Retinal pigment epithelial cell (primary cell): ENCODE measurements around the gene STRIT1.

ENCODE experiments used
- DNase-seq: peaks from one replicate; pipeline ENCODE4 v3.0.0-alpha.2; 2010; ENCODE audit warnings: low read depth
- H3K4me3 ChIP-seq: 2 replicates; pipeline ENCODE4 v1.5.1; 2011; ENCODE audit warnings: mild to moderate bottlenecking, low read length, control low read depth, moderate library complexity
- CTCF ChIP-seq: conservative IDR thresholded peaks from 2 replicates; pipeline ENCODE4 v1.5.1; 2011; ENCODE audit warnings: low read depth, low read length, control low read depth, inconsistent platforms

Gene STRIT1

GRCh38 chr3:155316426-155316825 lies 22.9 kb upstream of the STRIT1 start:
- no peak for DNase-seq
- no peak for TF ChIP-seq CTCF
- H3K4me3 ChIP-seq, result no peak overlapping the region

GRCh38 chr3:155313916-155314315 lies 20.4 kb upstream of the STRIT1 start:
- no peak for DNase-seq
- no peak overlapping the region for H3K4me3 ChIP-seq
- no peak for TF ChIP-seq CTCF

DNA sequence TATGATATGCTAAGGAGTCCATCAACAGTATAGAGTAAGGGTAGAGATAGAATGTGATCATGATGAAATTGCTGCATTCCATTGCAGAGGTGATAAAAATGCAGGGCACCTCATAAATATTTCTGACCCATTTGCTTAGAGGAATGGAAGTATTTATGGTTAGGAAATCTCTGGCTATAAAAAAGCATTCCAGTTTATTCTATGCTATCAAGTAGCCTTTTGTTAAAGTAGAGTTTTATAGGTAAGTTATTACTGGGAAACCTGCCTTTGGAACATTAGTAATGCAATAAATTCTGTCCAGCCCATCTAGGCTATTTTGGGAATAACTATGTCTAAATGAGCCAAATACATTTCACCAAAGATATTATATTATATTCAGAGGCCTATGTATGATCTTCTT lies 19.8 kb upstream of the STRIT1 start:
- no peak for DNase-seq
- no peak for TF ChIP-seq CTCF
- no peak overlapping the region for H3K4me3 ChIP-seq

GRCh38 chr3:155312781-155313180 lies 19.3 kb upstream of the STRIT1 start:
- H3K4me3 ChIP-seq, result no peak overlapping the region
- no peak for TF ChIP-seq CTCF
- DNase-seq, result no peak

GRCh38 chr3:155309581-155309980 lies 16.1 kb upstream of the STRIT1 start:
- H3K4me3 ChIP-seq, result no peak overlapping the region
- no peak for TF ChIP-seq CTCF
- no peak for DNase-seq

DNA sequence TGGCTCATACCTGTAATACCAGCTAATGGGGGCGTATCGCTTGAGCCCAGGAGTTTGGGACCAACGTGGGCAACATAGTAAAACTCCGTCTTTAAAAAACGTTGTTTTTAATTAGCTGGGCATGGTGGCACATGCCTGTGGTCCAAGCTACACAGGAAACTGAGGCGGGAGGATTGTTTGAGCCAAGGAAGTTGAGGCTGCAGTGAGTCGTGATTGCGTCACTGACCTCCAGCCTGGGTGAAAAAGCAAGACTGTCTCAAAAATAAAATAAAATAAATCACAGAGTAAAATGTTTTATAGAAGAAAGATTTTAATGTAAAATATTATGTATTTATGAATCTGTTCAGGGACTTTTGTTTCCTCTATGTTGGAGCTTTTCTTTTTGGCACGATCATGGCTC lies 15.3 kb upstream of the STRIT1 start:
- DNase-seq, result no peak
- TF ChIP-seq CTCF, result no peak

GRCh38 chr3:155307183-155307582 lies 13.7 kb upstream of the STRIT1 start:
- no peak overlapping the region for H3K4me3 ChIP-seq
- no peak for DNase-seq
- no peak for TF ChIP-seq CTCF

More for the DNA sequence above, 15.3 kb upstream of the STRIT1 start:
- H3K4me3 ChIP-seq, result no peak overlapping the region
